HG02852 (cell line): ENCODE data around the gene SND1.
A peak's percentile ranks its signal among the peaks of the same experiment; 100 is the strongest.

Experiments used
- ATAC-seq: cut with Tn5 transposase; IDR thresholded peaks from one replicate; pipeline ENCODE4 v1.9.1; 2021; ENCODE audit warnings: mild to moderate bottlenecking, moderate library complexity; ENCODE audit not compliant: unreplicated experiment

Gene SND1

DNA sequence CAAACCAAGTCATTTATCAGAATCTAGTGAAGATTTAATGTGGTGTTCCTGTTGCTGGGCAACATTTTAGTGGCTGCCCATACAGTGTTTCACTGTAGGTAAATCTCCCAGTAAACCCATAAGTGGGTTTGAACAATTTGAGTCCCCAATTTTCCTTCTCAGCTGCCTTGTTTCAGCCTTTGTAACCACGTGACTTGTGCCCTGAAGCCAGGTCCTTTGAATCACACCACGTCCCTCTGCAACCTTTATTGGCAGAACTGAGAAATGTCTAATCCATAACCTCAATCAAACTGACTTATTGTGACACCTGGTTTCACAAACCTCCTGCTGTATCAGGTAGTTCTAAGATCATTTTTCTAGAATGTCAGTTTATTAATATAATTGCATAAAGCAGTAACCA lies 30.1 kb downstream of the SND1 start:
- ATAC-seq, result no peak

DNA sequence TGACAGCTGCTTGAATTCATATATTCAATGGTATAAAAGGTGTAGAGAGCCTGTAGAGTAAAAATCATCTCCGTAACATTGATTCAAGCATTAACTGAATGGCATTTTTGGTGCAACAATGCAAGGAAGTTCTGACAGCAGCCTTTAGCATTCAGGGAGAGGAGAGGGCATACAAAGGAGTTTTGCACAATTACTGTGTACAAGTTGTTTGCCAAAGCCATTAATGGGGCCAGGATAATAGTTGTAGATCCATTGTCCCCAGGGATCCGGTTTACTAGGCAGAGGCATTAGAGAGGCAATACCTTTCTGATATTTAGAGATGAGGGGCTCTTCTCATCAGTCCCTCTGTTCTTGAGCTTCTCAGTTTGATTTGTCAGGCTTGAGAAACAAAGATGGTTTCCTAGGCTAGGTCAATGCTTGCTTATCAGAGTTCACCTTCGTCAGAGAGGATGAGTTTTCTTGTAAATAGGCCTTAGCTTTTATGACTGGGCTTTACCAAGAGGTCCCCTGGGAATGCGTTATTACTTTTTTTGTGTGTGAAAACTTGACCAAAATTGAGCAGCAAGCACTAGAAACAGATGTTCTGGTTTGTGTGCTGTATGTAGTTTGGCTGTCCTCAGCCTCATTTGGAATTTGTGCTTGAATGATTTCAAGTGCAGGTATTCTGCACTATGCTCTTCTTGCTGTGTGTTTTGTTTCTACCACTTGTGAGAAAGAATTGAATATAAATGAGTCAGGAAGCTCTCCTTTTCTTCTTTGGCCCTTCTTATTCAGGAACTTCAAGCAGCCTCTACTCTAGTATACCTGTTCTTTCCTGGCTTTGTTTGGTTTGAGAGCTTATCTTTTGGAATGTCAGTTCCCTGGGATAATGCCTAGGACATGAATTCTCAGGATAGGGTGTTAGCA lies 32.0 kb downstream of the SND1 start:
- ATAC-seq, result peak; percentile 77

DNA sequence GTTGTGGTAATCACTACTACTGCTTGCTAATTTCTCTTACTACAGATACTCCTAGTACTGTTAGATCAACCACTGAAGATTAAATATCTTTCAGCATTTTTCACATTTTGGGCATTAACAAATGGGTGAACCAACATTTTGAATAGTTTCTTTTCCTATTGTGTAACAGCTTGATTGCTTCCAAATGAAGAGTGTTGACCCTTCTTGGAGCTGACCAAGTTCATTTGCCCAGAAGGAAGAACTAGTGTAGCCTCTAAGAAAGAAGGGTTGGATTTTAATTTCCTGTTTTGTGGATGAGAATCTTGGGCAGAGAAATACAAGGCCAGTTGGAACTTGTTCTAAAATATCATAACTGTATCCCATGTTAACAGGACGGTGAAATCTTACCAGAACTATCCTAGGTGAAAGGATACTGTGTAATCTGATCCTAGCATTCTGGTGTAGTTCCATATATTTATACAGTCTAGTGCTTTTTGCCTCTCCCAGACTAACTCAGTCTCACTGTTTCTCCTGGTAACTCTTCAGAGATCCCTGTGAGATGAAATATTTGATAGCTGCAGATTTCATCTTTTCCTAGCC lies 37.3 kb downstream of the SND1 start:
- no peak for ATAC-seq

DNA sequence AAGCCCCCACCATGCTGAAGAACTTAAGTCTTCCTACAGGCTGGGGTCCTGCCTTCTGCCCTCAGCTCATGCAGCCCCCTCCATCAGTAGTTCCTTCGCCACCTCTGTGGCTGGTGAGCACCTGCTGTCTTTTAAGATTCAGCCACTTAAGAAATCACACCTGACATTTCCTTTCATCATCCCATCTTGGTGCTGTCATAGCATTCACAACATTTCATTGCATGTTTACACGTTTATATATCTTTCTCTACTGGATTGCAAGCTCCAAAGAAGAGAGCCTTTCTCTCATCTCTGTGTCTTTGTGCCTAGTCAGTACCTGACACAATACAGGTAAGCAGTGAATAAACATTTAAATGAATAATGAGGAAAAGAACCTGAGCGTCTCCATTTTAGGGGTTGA lies 38.3 kb downstream of the SND1 start:
- ATAC-seq, result no peak

DNA sequence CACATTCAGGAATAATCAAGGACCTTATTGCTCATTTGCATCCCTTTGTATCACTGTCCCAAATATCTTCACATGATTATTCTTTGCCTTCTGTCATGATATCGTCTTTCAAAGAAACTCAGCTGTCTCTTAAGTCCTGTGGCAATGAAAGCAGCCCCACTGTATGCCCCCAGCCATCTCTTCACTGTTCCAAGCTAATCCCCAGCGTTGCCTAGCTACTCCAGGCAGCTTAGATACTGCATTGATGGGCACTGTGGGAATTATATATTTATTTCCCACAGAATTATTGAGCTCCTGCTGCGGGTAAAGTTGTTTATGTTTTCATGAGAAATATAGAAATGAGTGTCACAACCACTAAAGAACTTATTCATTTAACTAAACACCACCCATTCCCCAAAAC lies 38.8 kb downstream of the SND1 start:
- no peak for ATAC-seq

DNA sequence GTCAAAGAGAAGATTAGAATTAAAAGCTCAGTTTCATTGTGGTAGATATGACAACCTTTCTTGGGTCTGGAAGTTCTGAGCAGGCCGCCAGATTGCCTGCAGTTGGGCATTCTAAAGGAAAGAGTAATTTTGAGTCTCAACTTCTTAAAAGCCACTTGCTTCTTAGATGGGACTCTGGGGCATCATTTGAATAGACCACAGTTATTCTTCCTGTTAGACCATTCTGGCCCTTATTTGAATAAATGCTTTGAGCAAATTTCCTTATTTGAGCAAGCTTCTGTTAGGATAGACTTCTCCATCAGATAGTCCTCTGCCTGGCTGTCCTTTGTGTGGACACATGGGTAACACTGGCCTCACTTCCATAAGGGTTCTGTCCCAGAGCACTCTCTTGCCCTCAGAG lies 40.2 kb downstream of the SND1 start:
- no peak for ATAC-seq

DNA sequence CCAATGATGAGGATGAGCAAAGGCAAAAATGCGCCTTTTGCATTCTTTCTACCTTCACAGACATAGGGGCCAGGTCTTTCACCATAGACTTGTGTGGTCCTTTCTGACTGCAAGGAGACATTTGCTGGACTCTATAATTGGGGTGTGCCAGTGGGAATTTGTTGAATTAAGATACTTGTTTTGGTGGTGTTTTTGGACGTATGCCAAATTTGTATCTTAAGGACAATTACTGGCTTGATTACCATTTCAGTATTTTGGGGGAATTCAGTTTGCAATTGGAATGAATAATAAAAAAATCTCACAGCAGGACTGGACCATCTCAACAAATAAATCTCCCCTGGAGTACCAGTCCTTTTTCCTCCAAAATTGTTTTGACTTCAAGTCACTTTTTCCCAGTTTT lies 47.9 kb downstream of the SND1 start:
- no peak for ATAC-seq

DNA sequence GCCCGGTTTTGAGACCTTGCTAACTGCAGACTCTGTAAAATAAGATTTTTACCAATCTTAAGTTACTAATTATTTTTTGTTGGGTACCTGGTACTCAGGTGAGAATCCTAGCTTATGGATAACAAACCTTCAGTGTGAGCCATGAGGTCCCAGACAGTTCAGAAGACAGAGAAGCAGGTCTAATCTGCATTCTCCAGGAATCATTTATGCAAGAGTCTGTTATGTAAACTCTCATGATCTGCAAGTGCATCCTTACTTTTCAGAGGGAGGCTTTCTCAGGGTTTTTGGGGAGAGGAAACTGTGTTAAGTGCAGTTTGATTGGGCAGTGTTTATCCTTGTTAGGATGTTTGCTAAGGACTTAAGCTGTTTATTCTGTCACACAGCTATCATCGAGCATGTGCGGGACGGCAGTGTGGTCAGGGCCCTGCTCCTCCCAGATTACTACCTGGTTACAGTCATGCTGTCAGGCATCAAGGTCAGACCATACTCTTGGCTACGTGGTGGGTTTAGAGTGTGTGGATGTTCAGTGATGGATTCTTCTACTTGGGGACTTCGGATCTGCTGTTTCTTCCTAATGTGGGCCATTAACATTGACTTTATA lies 50.2 kb downstream of the SND1 start:
- ATAC-seq, result no peak

DNA sequence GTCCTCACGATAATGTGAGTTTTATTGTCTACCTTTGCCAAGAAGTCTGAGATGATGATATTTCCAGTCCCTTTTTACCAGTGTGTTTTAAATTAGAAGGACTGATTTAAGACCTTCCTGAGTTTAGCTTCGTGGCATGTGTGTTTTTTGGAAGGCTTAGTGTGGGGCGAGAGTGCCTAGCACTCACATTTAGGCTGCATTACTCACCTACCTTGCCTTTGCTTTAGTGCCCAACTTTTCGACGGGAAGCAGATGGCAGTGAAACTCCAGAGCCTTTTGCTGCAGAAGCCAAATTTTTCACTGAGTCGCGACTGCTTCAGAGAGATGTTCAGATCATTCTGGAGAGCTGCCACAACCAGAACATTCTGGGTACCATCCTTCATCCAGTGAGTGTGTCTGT lies 50.9 kb downstream of the SND1 start:
- ATAC-seq, result no peak

DNA sequence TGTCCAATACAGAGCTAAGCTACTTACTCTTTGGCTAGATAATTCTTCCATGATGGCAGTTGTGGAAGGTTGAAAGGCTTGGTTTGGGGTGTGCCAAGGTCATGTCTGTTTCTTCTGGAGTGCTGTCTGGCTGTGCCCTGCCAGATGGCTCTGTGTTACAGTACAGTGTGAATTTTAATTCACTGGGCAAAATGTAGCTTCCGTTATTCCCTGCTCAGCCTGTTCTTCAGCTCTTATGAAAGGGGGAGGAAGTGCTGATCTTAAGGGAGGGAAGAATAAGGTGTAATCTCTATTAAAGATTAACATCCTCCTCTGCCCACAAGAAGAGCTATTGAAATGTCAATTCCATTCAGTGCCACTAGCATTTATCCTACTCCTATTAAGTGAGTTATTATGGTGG lies 52.2 kb downstream of the SND1 start:
- ATAC-seq, result no peak

DNA sequence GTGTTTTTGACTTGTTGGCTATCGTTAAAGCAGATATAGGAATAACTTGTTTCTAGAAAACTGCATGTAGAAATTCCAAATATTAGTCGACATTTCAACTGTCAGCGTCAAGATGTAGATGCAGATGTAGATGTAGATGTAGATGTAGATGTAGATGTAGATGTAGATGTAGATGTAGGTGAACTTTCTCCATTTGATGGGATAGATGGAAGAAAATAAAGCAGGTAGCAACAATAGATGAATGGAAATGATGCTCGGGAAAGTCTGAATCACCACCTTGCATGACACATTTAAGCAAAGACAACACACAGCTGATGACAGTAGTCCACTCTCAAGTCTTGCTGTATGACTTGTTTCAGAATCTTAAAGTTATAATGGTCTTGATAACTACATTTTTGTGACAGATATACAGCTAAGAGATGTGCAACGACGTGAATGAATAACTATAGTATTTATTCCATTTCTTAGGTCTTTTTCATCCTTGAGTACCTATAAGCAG lies 53.5 kb downstream of the SND1 start:
- ATAC-seq, result no peak

DNA sequence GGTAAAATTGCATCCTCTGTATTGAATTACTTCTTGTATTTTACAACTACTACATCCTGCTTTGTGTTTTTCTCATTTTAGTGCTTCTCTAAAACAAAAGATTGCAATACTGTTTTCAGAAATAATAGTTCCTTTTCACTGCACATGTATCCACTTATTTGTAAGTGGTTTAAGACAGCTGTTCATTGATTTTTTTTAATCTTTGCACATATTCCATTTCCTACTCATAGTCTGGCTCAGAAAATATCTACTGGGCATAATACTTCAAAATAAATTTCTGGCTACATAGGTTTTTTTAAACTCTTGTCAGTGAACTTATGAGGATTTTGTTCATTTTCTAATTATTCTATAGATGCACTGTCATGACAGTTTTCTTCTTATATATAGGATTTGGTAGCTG lies 54.8 kb downstream of the SND1 start:
- no peak for ATAC-seq

DNA sequence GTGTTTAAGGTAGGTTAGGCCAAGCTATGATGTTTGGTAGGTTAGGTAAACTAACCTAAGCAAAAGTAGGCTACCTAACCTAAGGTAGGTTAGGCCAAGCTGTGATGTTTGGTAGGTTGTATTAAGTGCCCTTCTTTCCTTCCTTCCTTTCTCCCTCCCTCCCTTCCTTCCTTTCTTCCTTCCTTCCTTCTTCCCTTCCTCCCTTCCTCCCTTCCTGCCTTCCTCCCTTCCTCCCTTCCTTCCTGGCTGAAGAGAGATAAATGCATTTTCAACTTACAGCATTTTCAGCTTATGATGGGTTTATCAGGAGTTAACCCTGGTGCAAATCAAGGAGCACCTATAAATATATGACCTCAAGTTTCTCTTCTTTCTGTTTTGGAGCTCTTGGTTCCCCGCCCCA lies 56.2 kb downstream of the SND1 start:
- ATAC-seq, result no peak

DNA sequence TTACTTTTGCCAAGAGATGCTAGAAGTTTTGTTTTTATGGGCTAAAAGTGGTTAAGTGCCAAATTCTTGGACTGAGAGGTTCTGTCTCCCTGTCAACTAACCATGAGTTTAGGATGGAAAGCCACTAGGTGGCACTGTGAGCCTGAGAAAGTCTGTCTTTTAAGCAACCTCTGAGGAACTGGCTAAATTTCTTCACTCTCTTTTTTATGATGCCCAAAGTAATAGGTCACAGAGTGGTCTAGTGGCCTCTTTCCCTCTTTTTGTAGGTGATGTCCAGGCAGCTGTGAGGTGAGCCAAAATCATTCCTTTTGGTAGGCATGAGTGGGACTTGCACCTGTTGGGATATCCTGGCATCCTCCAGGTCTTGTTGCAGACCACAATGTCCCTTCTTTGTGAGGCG lies 56.8 kb downstream of the SND1 start:
- ATAC-seq, result no peak

DNA sequence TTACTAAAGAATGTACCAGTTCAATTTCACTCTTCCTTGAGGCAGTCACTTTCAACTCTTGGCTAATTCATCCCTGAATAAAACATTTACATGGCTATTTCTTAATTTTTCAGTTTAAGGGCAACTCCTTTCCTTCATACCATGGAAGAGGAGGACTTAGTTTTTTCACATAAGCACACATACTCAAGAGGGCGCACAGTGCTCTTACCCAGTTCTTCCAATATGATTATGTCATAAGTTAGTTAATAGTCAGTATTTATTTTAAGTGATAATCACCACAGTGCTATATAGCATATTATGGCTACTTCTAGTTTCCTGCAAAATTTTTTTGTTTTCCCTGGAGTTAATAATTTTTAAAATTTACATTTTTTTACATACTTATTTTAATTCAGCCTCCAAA lies 58.6 kb downstream of the SND1 start:
- no peak for ATAC-seq

DNA sequence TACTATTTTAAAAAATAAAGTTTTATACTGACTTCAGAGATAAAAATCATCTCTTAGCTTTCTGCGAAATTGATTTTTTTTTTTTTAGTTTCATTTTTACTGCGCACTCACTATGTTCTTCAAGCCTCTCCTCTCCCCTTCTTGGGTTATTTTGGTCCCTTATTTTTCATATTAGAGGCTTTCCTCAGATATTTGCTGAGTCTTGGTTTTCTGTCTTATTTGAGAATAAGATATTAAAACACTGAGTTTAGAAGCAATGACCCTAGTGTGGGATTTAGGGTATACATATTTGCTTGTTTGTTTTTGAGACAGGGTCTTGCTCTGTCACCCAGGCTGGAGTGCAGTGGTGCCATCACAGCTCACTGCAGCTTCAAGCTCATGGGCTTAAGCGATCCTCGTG lies 59.9 kb downstream of the SND1 start:
- ATAC-seq, result no peak

DNA sequence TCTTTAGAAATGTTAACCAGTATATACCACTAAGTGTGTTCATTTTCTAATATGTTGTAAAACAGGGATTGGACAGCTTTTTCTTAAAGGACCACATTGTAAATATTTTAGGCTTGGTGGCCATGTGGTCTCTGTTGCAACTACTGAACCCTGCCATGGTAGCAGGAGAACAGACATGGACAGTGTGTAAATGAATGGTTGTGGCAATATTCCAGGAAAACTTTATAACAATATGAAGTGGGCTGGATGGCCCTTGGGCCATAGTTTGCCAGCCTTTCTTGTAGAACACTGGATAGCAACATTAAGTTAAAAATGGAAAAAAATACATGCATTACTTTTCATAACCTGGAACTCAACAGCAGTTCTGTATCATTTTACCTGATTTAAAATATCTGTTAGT lies 61.0 kb downstream of the SND1 start:
- ATAC-seq, result no peak

DNA sequence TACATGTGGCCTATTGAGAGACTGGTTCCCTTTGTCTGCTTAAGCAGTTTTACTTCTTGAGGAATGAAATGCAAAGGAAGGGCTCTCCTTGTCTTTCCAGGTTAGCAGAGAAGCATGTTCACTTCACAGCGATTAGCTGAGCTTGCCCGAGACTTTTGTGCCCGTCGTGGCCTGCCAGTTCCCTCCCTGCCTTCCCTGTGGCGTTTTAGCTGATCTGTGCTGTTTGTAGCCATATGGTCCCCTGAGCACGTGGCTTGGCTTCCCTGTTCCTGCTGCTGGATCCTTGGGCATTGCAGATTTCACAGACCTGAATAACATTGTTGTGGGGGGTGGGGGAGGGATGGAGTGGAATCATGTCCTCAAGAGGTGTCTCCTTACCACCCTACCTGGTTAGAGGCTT lies 61.8 kb downstream of the SND1 start:
- ATAC-seq, result no peak

DNA sequence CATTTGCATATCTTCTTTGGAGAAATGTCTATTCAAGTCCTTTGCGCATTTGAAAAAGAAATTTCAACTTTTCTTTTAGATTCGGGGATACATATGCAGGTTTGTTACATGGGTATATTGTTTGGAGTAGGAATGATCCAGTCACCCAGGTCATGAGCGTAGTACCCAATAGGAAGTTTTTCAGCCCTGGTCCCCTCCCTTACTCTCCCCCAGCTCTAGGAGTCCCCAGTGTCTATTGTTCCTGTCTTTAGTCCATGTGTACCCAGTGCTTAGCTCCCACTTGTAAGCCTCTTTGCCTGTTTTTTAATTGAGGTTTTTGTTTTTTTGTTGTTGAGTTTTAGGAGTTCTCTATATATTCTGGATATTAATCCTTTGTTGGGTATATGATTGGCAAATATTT lies 63.3 kb downstream of the SND1 start:
- ATAC-seq, result no peak

DNA sequence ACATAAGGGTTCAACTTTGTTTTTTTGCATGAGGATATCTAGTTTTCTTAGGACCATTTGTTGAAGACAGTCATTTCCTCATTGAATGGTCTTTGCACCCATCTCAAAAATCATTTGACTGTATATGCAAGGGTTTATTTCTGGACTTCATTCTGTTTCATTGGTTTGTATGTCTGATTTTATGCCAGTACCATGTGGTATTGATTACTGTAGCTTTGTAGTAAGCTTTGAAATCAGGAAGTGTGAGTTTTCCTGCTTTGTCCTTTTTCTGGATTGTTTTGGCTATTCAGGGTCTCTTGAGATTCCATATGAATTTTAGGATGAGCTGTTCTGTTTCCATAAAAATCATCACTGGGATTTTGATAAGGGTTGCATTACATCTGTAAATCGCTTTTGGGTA lies 63.9 kb downstream of the SND1 start:
- no peak for ATAC-seq

DNA sequence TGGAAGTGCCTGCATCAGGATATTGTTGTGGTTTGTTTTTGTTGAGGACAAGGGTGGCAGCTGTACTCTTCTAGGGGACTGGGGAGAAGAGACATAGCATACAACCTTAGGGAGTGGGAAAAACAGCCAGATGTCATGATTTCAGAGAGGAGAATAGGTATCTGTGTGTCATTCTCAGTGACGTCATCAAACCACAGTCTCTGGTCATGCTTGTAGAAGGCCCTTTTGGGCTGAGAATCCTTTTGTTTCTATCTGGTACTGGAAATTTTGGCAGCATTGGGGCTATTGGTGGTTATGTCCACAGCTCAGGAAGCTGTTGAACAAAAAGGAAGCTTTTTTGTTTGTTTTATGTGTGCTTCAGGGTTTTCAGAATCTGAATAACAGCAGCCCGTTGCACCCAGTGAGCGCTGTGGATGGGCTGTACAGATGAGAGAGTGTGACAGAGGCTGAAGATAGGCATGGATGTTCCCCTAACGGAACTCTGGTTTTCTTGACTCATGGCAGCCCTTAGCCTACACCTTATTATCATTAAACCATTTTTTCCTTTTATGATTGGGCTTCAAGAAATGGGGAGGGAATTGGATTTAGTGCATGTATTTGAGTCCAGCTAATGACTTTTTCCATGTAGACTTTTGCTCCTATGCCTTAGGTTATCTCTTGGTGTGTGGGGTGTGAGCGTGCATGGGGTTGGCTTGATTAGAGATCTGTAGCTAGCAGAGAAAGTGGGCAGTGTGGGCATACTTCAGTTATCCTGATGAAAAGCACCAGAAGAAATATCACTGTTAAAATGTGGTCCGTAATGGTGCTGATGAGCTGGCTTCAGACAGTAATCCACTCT lies 65.7 kb downstream of the SND1 start:
- ATAC-seq, result no peak
